AG04450 (cell line): ENCODE data around the gene TBC1D8. TPM values are rescaled to one million over a fixed set of nuclear protein-coding genes. Genes with fewer than 3 reads are reported as not detected.

Source experiments
- CTCF ChIA-PET: fragments of 300-600, 350-600 bp; formaldehyde crosslinking; extraction: SDS; loops from one replicate; lab custom pipeline; 2022; ENCODE audit warnings: antibody characterized with exemption, inconsistent platforms; lab: Charles Lee
- POLR2A ChIA-PET: fragments of 350-600 bp; formaldehyde crosslinking; extraction: SDS; loops from one replicate; lab custom pipeline; 2021; ENCODE audit warnings: antibody characterized with exemption, inconsistent platforms; lab: Yijun Ruan, JAX
- DNase-seq: peaks from one replicate; pipeline ENCODE4 v3.0.0-alpha.2; 2011; ENCODE audit warnings: low read depth, low spot score
- H3K27ac ChIP-seq: one replicate; pipeline ENCODE4 v1.5.1; 2012; ENCODE audit warnings: low read depth, low read length, control low read depth
- H3K27me3 ChIP-seq: one replicate; pipeline ENCODE4 v1.6.0; 2012; ENCODE audit warnings: low read length; ENCODE audit not compliant: control insufficient read depth, insufficient read depth
- H3K4me3 ChIP-seq: 2 replicates; pipeline ENCODE4 v1.5.1; 2011; ENCODE audit warnings: mild to moderate bottlenecking, low read depth, low read length, control low read depth
- H3K9me3 ChIP-seq: 2 replicates; pipeline ENCODE4 v1.5.1; 2012; ENCODE audit warnings: low read length; ENCODE audit not compliant: control insufficient read depth, insufficient read depth
- CTCF ChIP-seq: IDR thresholded peaks from 2 replicates; pipeline ENCODE4 v1.5.1; 2011; ENCODE audit warnings: low read depth, low read length, control low read depth, inconsistent platforms
- polyA plus RNA-seq: library from polyadenylated mRNA; depleted of rRNA; stranded (reverse); fragments of >200 nt; gene quantifications from 2 replicates; pipeline ENCODE4 v1.2.3, GENCODE V29; 2011

The TBC1D8 gene
- polyA plus RNA-seq, 1 experiment = 2.5 TPM

DNA sequence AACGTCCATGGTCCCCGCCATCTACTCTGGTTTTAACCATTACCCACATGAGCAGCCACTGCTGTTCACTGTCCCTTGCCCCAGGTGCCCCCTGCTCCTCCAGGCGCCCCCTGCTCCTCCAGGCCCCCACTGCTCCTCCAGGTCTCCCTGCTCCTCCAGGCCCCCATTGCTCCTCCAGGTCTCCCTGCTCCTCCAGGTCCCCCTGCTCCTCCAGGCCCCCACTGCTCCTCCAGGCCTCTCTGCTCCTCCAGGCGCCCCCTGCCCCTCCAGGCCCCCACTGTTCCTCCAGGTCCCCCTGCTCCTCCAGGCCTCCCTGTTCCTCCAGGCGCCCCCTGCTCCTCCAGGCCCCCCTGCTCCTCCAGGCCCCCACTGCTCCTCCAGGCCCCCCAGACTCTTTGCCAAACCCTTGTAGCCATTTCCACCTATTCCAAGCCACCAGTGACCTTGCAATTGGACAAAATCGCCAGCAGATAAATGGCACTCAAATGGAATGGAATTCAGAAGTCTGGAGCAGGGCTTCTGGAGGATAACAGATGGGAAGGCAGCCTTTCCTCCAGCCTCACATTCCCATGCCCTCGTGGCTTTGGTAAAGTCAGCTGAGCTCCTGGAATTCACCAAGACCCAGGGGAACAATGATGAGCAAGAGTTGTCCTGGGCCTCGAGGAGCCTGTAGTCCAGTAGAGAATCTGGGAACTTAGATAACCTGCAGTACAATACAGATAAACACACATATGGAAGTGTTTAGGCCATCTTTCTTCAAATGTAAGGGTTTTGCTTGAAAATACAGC, 162.4 kb downstream of the TBC1D8 start:
- no peak for TF ChIP-seq CTCF
- no peak for DNase-seq
- Histone ChIP-seq H3K4me3 (no peak overlapping the region), H3K9me3 (no peaks in the 10 kb centered on the region), H3K27ac (peak overlapping the region; percentile 11), H3K27me3 (no peaks in the 10 kb centered on the region)
- POLR2A ChIA-PET = no interaction called here
- CTCF ChIA-PET = interaction anchor here (0.6 to 2.0 kb wide), 4 partner anchors 259 to 431 kb away, joined by 3 to 5 read pairs (median 4); no protein-coding TSS in a partner anchor

- no peak for TF ChIP-seq CTCF
- Histone ChIP-seq H3K27me3 (no peaks in the 10 kb centered on the region), H3K4me3 (no peak overlapping the region), H3K9me3 (no peaks in the 10 kb centered on the region), H3K27ac (no peak overlapping the region)
- CTCF ChIA-PET = interaction anchor here (2.0 to 4.1 kb wide), 2 partner anchors 258 to 378 kb away, joined by 5 to 120 read pairs; no protein-coding TSS in a partner anchor
- DNase-seq = no peak
- POLR2A ChIA-PET = no interaction called here
Measured at GRCh38 chr2:100987974-100988373, 163.2 kb downstream of the TBC1D8 start.

DNA sequence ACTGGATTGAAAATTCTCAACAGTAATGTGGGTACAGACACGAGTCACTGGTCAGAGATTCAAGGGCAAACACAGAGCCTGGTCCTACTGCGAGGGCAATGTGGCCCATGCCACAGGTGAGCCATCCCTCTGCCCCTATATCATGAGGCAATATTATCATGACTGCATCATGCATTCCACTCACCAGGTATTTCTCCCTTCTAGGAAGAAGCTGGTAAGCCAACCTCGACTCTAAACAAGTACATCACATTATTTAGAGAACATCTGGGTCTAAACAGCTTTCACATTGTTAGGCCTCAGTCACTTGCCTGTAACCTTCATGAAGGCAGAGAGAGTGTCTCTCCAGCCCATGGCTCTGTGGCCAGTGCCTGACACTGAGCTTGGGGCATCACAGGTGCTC, 163.6 kb downstream of the TBC1D8 start:
- DNase-seq = no peak
- ChIA-PET POLR2A (no interaction called here), CTCF (interaction anchor here (2.0 to 4.1 kb wide), 3 partner anchors 257 to 381 kb away, joined by 5 to 120 read pairs (median 20); no protein-coding TSS in a partner anchor)
- Histone ChIP-seq H3K4me3 (no peak overlapping the region), H3K9me3 (no peaks in the 10 kb centered on the region), H3K27me3 (no peaks in the 10 kb centered on the region), H3K27ac (no peak overlapping the region)
- TF ChIP-seq CTCF = no peak

- no peak for DNase-seq
- H3K4me3 ChIP-seq = no peak overlapping the region
- H3K27ac ChIP-seq = no peak overlapping the region
- no peaks in the 10 kb centered on the region for H3K27me3 ChIP-seq
- no peak for TF ChIP-seq CTCF
- POLR2A ChIA-PET = interaction anchor here (0.8 kb wide), 1 partner anchor 16 kb away, joined by 4 read pairs; the partner anchor contains the start of gene RPL31
- no peaks in the 10 kb centered on the region for H3K9me3 ChIP-seq
- CTCF ChIA-PET = interaction anchor here (0.8 to 4.1 kb wide), 11 partner anchors 13 to 382 kb away, joined by 3 to 120 read pairs (median 3); partner anchors contain the start of gene RPL31
Measured at GRCh38 chr2:100986157-100986556, 165.0 kb downstream of the TBC1D8 start.

DNA sequence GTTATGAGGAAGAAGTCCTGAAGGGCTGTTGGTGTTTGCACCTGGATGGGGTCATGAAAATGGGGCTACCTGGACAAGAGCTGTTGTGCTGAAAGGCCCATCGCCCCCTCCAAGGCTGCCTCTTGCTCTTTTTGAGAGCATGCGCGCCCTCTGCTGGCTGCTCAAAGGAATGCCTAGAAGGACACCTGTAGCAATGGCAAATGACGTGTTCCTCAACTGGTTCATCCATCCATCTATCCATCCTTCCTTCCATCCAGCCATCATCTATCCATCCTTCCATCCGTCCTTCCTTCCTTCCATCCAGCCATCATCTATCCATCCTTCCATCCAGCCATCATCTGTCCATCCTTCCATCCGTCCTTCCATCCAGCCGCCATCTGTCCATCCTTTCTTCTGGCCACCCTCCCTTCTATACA, 166.3 kb downstream of the TBC1D8 start:
- Histone ChIP-seq H3K4me3 (no peak overlapping the region), H3K27me3 (no peaks in the 10 kb centered on the region), H3K9me3 (no peaks in the 10 kb centered on the region), H3K27ac (no peak overlapping the region)
- CTCF ChIA-PET = interaction anchor here (0.7 to 4.1 kb wide), 12 partner anchors 9 to 388 kb away, joined by 3 to 120 read pairs (median 3); no protein-coding TSS in a partner anchor
- POLR2A ChIA-PET = no interaction called here
- TF ChIP-seq CTCF = peak; percentile 93
- peak; percentile 44 for DNase-seq
